ENCODE measurements around the gene MRPS30.
"Not testable (repeated sequence)": the region's sequence is repeated elsewhere in the genome, so short reads cannot be mapped to it uniquely, and the experiment has no call there.

Gene MRPS30

DNA sequence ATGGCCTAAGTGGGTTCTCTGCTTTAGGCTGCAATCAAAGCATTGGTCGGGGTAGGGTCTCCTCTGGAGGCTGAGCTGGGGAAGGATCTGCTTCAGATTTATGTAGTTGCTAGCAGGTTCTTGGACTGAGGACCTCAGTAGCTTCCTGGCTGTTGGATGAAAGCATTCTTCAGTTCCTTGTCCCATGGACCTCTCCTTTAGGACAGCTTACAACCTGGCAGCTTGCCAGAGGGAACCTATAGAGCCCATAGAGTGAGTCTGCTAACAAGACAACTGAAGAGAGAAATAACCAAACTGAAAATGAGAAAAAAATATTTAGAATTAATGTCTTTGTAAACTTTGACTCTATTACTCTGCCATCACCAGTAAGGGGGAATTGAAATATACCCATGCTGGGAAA, 12.4 kb downstream of the MRPS30 start:
- no peak for DNase-seq

DNA sequence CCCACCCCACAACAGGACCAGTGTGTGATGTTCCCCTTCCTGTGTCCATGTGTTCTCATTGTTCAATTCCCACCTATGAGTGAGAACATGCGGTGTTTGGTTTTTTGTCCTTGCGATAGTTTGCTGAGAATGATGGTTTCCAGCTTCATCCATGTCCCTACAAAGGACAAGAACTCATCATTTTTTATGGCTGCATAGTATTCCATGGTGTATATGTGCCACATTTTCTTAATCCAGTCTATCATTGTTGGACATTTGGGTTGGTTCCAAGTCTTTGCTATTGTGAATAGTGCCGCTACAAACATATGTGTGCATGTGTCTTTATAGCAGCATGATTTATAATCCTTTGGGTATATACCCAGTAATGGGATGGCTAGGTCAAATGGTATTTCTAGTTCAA, 15.9 kb downstream of the MRPS30 start:
- DNase-seq = not testable (repeated sequence)

GRCh38 chr5:44827681-44828080, 18.9 kb downstream of the MRPS30 start:
- no peak for DNase-seq

GRCh38 chr5:44828719-44829118, 20.0 kb downstream of the MRPS30 start:
- no peak for DNase-seq

DNA sequence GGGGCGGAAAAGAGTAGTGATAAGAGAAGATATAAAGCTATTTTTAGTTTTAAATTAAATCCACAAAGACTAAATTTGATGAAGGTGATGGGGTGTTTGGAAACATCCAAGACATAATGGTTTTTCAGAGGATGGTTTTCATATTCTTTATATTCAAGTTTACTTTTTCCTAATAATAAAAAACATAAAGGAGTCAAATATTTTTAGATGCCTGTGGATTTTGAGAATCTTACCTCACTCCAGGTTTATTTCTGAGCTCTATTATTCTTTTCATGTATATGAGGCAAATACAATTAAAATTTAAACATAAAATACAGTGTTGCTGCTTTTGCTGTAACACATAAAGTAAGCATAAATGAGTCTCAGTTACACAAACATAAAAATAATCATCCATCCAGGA, 22.2 kb downstream of the MRPS30 start:
- no peak for DNase-seq

- DNase-seq = no peak
Measured at GRCh38 chr5:44833249-44833648, 24.5 kb downstream of the MRPS30 start.

- no peak for DNase-seq
Measured at GRCh38 chr5:44835693-44836092, 26.9 kb downstream of the MRPS30 start.

DNA sequence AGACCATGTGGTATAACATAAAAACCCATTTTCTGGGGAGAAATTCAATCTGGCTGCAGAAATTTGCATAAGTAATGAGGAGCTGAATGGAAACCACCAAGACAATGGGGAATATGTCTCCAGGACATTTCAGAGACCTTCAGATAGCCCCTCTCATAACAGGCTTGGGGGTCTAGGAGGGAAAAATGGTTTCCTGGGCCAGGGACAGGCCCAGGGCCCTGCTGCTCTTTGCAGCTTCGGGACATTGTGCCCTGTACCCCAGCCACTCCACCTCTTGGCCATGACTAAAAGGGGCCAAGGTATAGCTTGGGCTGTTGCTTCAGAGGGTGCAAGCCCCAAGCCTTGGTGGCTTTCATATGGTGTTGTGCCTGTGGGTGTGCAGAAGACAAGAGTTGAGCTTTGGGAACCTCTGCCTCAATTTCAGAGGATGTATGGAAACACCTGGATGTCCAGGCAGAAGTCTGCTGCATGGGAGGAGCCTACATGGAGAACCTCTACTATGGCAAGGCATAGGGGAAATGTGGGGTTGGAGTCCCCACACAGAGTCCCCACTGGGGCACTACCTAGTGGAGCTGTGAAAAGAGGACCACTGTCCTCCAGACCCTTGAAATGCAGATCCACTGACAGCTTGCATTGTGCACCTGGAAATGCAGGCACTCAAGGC, 30.4 kb downstream of the MRPS30 start:
- DNase-seq = no peak

DNA sequence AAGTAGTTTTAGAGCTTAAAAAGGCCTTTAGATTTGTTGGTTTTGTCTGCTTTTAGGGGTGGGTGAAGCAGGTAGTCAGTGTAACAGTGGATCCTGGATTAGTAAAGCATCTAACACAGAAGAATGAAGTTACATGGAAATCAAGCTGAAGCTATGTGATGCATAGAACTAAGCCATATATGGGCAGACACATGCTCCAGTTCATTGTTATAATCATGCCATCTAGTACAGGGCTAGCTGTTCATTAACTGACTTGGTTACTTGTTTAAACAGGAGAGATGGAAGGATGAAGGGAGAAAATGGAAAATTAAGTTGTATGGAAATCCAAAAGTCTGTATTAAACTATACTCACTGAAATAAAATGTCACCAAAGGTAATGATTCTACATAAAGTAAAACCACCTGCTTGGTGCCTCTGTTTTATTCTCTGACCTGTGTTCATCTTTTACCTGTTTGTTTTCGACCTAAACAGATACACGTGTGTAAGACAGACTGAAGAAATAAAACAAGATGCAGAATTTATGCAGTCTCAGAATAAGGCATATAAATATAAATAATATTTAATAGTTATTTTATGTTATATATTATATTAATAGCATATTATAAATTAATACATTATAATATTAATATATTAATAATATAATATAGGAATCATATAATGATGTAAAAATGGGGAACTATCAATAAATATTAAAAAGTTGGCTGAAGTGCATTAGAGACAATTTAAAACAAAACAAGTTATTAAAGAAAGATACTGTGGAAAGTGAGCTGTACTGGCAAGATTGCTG, 33.9 kb downstream of the MRPS30 start:
- no peak for DNase-seq

- DNase-seq = no peak
Measured at GRCh38 chr5:44844744-44845143, 36.0 kb downstream of the MRPS30 start.

- DNase-seq = no peak
Measured at GRCh38 chr5:44845777-44846176, 37.0 kb downstream of the MRPS30 start.

DNA sequence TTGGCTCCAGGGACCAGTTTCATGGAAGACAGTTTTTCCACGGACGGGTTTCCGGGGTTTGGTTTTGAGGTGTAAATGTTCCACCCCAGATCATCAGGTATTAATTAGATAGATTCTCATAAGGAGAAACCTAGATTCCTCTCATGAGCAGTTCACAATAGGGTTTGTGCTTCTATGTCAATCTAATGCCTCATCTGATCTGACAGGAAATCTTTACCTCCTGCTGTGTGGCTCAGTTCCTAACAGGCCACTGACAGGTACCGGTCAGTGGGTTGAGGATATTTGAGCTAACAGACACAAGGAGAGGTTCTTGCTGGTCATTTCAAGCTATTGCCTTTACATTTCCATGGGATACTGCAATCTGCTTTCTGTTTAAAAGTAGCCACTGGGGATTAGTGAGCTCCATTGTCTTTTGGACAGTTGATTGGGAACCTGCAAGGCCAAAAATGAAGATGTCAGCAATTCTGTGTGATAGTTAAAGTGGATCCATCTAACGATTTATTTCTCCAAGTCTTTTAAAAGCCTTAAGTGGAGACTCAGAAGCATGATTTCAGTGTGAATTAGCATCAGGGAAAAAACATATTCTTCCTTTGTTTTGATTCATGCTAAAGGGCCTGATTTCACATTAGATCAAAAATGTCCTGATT, 38.6 kb downstream of the MRPS30 start:
- DNase-seq = no peak

- no peak for DNase-seq
Measured at GRCh38 chr5:44860267-44860666, 51.5 kb downstream of the MRPS30 start.

- peak; percentile 31 for DNase-seq
Measured at GRCh38 chr5:44862808-44863207, 54.1 kb downstream of the MRPS30 start.

Data from fibroblast of skin of abdomen (primary cell).